Activated CD4-positive, alpha-beta T cell treated with anti-CD3 and anti-CD28 coated beads for 48 hours (primary cell): ENCODE data around the gene SLC22A2.

ENCODE experiments used
- DNase-seq: peaks from one replicate; pipeline ENCODE4 v3.0.0-alpha.2; 2020

The SLC22A2 gene

DNA sequence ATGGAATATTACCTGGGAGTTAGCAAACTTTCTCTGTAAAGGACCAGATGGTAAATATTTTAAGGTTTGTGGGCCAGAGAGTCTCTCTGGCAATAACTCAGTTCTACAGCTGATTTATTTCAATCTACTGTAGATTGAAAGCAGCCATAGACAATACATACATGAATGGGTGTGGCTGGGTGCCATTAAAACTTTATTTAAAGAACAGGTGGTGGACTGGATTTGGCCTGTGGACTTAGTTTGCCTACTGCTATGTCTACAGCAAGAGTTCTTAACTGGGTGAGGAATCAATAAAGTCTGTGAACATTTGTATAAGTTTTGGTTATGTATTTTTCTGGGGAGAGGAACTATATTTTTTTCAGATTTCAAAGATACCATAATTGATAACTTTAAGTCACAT lies 55.1 kb downstream of the SLC22A2 start:
- DNase-seq = no peak

- no peak for DNase-seq
These were observed 55.5 kb downstream of the SLC22A2 start for GRCh38 chr6:160203076-160203475.

DNA sequence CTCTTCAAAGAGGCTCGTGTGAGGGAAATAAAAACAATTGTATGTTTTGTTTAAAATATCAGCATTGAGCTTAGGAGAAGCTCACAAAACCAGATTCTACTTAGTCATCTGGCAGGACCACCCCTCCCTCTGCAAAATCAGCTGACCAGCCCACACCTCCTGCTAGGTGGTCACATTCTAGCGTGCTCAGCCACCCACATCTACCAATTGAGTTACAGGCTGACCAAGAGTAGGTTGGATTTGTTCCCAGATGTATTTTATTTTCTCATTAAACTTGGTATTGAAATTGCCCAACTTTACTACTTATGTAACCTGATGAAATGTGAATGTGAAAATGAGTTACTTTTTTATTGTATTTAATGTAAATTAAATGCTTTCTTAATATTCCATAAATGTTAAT lies 56.2 kb downstream of the SLC22A2 start:
- no peak for DNase-seq

- DNase-seq = no peak
These were observed 57.6 kb downstream of the SLC22A2 start for GRCh38 chr6:160201061-160201460.

DNA sequence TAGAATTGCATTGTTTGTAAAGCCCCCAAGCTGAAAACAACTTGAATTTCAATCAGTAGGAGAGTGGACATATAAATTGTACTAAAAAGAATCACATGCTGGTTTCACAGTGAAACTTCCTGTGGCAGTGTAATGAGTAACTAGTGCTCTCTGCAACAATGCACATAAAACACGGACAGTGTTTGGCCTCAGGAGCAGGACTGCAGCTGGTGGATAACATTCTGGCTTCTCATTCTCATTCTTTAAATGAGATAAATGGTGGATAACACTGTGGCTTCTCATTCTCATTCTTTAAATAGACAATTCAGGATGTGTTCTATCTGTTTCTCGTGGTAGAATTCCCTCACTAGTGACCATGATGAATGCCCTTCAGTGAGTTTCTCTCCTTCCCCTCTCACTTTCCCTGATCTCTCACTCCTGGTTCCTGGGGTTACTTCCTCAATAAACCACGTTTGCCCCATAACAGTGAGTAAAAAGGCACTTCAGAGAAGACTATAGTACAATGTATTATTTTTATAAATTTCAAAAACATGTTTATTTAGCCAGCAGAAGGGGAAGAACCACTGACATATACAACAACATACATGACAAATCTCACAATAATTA lies 59.9 kb downstream of the SLC22A2 start:
- DNase-seq = no peak

GRCh38 chr6:160197662-160198061 lies 61.0 kb downstream of the SLC22A2 start:
- DNase-seq = no peak

GRCh38 chr6:160194808-160195207 lies 63.8 kb downstream of the SLC22A2 start:
- no peak for DNase-seq

DNA sequence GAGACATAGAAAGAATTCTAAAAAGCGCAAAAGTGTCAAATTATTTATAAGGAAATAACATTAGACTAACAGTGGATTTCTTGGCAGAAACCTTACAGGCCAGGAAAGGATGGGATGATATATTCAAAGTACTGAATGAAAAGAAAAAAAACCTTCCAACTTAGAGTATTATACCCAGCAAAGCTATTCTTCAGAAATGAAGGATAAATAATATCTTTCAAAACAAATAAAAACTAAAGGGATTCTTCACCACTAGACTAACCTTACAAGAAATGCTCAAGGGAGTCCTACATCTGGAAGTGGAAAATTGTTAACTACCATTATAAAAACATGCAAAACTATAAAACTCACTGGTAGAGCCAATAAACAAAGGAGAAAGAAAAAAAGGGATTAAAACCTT lies 65.8 kb downstream of the SLC22A2 start:
- DNase-seq = no peak

DNA sequence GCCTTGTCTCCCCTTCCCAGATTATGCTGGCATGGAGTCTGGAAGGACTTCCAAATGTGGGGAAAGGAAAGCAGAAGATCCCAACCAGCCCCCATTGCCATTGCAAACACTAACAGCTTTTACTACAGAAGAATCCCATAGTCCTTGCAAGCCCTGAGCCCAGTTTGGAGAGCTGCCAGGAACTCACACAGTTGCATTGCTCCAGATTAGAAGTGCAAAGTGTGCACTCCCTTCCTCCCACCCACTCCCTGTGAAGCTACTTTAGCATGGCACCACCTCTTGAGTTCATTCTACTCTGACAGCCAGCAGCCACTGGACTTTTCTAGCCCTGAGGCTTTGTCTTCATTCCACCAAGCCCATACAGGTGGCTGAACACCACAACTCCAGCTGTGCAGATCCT lies 67.6 kb downstream of the SLC22A2 start:
- no peak for DNase-seq

DNA sequence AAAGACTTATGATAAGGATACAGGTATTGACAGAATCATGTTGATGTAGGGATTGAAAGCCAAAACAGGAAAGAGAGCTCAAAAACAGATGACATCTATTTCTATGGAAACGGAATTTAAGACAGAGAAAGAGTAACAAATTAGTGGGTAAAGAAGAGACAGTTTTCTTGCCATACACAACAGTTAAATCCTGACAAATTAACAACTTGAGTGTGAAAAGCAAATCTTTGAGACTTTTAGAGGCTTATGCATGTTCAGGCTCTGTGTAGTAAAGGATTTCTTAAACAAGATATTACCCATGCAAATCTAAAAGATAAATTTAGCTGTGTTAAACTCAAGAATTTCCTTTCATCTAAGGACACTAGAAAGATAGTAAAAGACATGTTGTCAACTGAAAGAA lies 68.5 kb downstream of the SLC22A2 start:
- DNase-seq = no peak

GRCh38 chr6:160188773-160189172 lies 69.8 kb downstream of the SLC22A2 start:
- no peak for DNase-seq

GRCh38 chr6:160180706-160181105 lies 77.9 kb downstream of the SLC22A2 start:
- DNase-seq = no peak

DNA sequence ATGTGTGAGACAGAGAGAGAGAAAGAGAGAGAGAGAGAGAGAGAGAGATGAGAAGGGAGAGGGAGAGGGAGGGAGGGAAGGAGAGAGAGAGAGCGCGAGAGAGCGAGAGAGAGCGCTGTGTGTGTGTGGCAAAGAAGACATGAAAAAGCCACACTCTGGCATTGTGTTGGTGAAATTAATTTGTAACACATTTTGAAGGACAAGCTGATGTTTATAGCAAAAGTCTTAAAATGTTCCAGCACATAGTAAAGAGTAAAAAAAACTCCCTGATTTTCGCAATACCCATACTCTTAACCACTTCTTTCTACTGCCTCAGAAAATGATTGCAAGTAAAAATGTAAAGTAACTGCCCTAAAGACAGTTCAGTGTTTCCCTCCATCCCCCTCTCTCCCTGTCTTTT lies 80.3 kb downstream of the SLC22A2 start:
- DNase-seq = no peak

DNA sequence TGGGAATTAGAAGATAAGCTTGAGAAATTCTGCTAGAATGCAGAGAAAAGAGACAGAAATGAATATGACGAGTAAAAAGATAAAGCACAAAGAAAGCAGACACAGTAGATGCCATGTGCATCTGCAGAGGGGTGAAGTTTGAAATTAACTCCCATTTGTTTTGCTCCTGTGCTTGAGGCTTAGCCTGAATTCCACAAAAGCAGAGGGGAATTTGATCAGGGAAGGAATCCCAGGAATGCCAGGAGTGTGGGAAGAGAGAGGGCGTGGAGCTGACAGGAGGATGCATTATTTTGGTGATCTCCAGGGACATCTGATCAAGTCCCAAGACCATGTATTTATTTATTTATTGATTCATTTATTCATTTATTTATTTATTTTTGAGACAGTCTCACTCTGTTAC lies 81.4 kb downstream of the SLC22A2 start:
- no peak for DNase-seq

- DNase-seq = no peak
These were observed 83.9 kb downstream of the SLC22A2 start for GRCh38 chr6:160174681-160175080.

- no peak for DNase-seq
These were observed 84.7 kb downstream of the SLC22A2 start for GRCh38 chr6:160173806-160174527.

GRCh38 chr6:160172704-160173103 lies 85.9 kb downstream of the SLC22A2 start:
- no peak for DNase-seq

GRCh38 chr6:160170018-160170680 lies 88.5 kb downstream of the SLC22A2 start:
- no peak for DNase-seq

- DNase-seq = no peak
These were observed 90.8 kb downstream of the SLC22A2 start for GRCh38 chr6:160167604-160168399.
